Kidney (tissue), 14 donors: ENCODE data around the gene PKNOX2. TPM values are rescaled to one million over a fixed set of nuclear protein-coding genes. Genes with fewer than 3 reads are reported as not detected.

Experiments
- DNase-seq, 5 donors: peaks; one replicate each; pipeline ENCODE4 v3.0.0-alpha.2; 2013 to 2020
- FAIRE-seq: peaks from 2 replicates; lab custom pipeline; 2012; peaks lifted over from hg19 to GRCh38; lab: Jason Lieb, UNC
- H3K27ac ChIP-seq, 2 donors: one replicate each; pipeline ENCODE4 v1.7.0; 2013; ENCODE audit warnings: low read depth in 2 of 2, low read length in 2 of 2, inconsistent platforms in 1 of 2
- H3K27me3 ChIP-seq: one replicate; pipeline ENCODE4 v1.7.1; 2013; ENCODE audit warnings: low read length, inconsistent platforms; ENCODE audit not compliant: control insufficient read depth, insufficient read depth
- H3K36me3 ChIP-seq, 3 donors: one replicate each; pipeline versions ENCODE4 v1.7.0 to v1.7.1; 2013; ENCODE audit warnings: low read length in 3 of 3, control low read depth in 1 of 3, inconsistent platforms in 1 of 3; ENCODE audit not compliant: insufficient read depth in 3 of 3, control insufficient read depth in 2 of 3
- H3K4me1 ChIP-seq, 3 donors: one replicate each; pipeline versions ENCODE4 v1.7.0 to v1.7.1; 2013; ENCODE audit warnings: low read length in 3 of 3, inconsistent platforms in 1 of 3, low read depth in 1 of 3; ENCODE audit not compliant: control insufficient read depth in 2 of 3, insufficient read depth in 2 of 3
- H3K4me3 ChIP-seq, 3 donors: one replicate each; pipeline versions ENCODE4 v1.7.0 to v1.8.1; 2013; ENCODE audit warnings: low read length in 3 of 3, control low read depth in 1 of 3, inconsistent platforms in 1 of 3
- H3K9ac ChIP-seq, 3 donors: one replicate each; pipeline versions ENCODE4 v1.7.0 to v1.7.1; 2013; ENCODE audit warnings: low read length in 3 of 3, control low read depth in 1 of 3, inconsistent platforms in 1 of 3
- H3K9me3 ChIP-seq, 3 donors: one replicate each; pipeline versions ENCODE4 v1.7.0 to v1.7.1; 2013; ENCODE audit warnings: low read length in 3 of 3, control low read depth in 1 of 3, inconsistent platforms in 1 of 3; ENCODE audit not compliant: control insufficient read depth in 2 of 3, insufficient read depth in 1 of 3
- CTCF ChIP-seq: IDR thresholded peaks from 3 replicates; pipeline ENCODE4 v1.5.1; 2012; ENCODE audit warnings: mild to moderate bottlenecking, moderate library complexity, borderline replicate concordance; ENCODE audit not compliant: insufficient read depth; ENCODE audit errors: extremely low read depth
- intact Hi-C: fragments of 100-400 bp; cut with DNase I; formaldehyde crosslinking; loops from one replicate; pipeline ENCODE4 v1.11.1; 2022
- polyA plus RNA-seq: library from polyadenylated mRNA; stranded (reverse); fragments of 350-450 nt; fragmentation: Illumina TruSeq; extraction: RNeasy Lipid Tissue Mini Kit (QIAGEN cat#74804); gene quantifications from one replicate; pipeline ENCODE4 v1.2.3, GENCODE V29; 2014; ENCODE audit warnings: low read depth, low replicate concordance; ENCODE audit not compliant: insufficient read depth
- total RNA-seq: library from RNA; stranded (reverse); fragmentation: NEBNext Ultra II Directional; extraction: Animal tissue kit (Norgen Biotek cat#: 25700); gene quantifications from one replicate; pipeline ENCODE4 v1.2.1, GENCODE V29; 2021
- donor health status: control.
- donor health status: control.
- donor health status: control.
- donor health status: control.
- donor health status: control.
- donor health status: DM: yes; HTN: yes; CAD: no.
- donor health status: Normal renal cell carcinoma (clear cell type).

Gene PKNOX2
- total and polyA plus RNA-seq, 2 donors from 2014 or later, result 1.5 to 6.0 TPM

GRCh38 chr11:125262830-125263218 is 98.3 kb downstream of the PKNOX2 start:
- peaks cover 3 to 15% (median 9%) of the 10 kb centered on the region in 3 donors for H3K4me1 ChIP-seq
- DNase-seq, result no peak
- no peaks in the 10 kb centered on the region for H3K36me3 ChIP-seq
- no peak overlapping the region for H3K9ac ChIP-seq
- H3K27me3 ChIP-seq, result no peaks in the 10 kb centered on the region
- intact Hi-C loops, result no loop called here
- no peak overlapping the region for H3K4me3 ChIP-seq
- no peak for TF ChIP-seq CTCF
- FAIRE-seq, result no peak
- no peaks in the 10 kb centered on the region for H3K9me3 ChIP-seq
- no peak overlapping the region for H3K27ac ChIP-seq

- H3K9ac ChIP-seq, result no peak overlapping the region
- no peak overlapping the region for H3K4me3 ChIP-seq
- DNase-seq, result peak; percentile 95 to 98 (median 97)
- no peak for TF ChIP-seq CTCF
- no peak for FAIRE-seq
- H3K27ac ChIP-seq, result peak overlapping the region in 1 of 2 donors; percentile 52
- intact Hi-C loops, result no loop called here
- no peaks in the 10 kb centered on the region for H3K27me3 ChIP-seq
- peaks cover 3 to 15% (median 9%) of the 10 kb centered on the region in 3 donors for H3K4me1 ChIP-seq
- H3K36me3 ChIP-seq, result no peaks in the 10 kb centered on the region
- H3K9me3 ChIP-seq, result no peaks in the 10 kb centered on the region
Measured at GRCh38 chr11:125263268-125263790, 98.8 kb downstream of the PKNOX2 start.

GRCh38 chr11:125264100-125265022 is 99.8 kb downstream of the PKNOX2 start:
- no peak overlapping the region for H3K9ac ChIP-seq
- H3K27ac ChIP-seq, result no peak overlapping the region
- peaks cover 3 to 10% (median 8%) of the 10 kb centered on the region in 3 donors for H3K4me1 ChIP-seq
- no peaks in the 10 kb centered on the region for H3K9me3 ChIP-seq
- intact Hi-C loops, result no loop called here
- TF ChIP-seq CTCF, result no peak
- FAIRE-seq (no peak), DNase-seq (peak in 2 of 5 donors; percentile 24 to 57)
- H3K36me3 ChIP-seq, result no peaks in the 10 kb centered on the region
- no peaks in the 10 kb centered on the region for H3K27me3 ChIP-seq
- H3K4me3 ChIP-seq, result no peak overlapping the region
